AG10803 (cell line): ENCODE measurements around the gene KRT37.
"Not testable (repeated sequence)": the region's sequence is repeated elsewhere in the genome, so short reads cannot be mapped to it uniquely, and the experiment has no call there.

Experiments
- DNase-seq: peaks from one replicate; pipeline ENCODE4 v3.0.0; 2010; ENCODE audit warnings: low read depth
- H3K4me3 ChIP-seq: 2 replicates; pipeline ENCODE4 v1.5.1; 2011; ENCODE audit warnings: mild to moderate bottlenecking, low read length, control low read depth
- TF ChIP-seq, protein P1 (sequence below): conservative IDR thresholded peaks from 2 replicates; pipeline ENCODE4 v1.5.1; 2011; ENCODE audit warnings: mild to moderate bottlenecking, low read length, control low read depth, inconsistent platforms

Gene KRT37

DNA sequence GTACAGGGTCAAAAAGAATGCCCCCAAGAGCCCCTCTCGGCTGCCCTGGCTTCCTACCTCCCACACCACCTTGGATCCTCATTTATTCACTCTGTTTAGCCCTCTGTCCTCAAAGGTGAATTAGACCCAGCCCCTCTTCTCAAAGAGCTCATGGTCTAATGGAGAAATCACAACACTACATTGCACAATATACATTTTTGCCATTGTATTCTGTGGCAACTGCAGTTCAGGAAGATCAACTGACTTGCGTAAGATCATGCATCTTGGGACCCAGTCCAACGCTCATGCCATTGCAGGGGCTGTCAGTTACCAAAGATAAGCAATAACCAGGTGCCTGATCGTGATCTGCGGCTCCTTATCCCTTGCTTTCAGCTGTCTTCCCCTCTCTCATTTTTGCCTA, 15.0 kb upstream of the KRT37 start:
- DNase-seq, result peak; percentile 80
- TF ChIP-seq, protein P1, sequence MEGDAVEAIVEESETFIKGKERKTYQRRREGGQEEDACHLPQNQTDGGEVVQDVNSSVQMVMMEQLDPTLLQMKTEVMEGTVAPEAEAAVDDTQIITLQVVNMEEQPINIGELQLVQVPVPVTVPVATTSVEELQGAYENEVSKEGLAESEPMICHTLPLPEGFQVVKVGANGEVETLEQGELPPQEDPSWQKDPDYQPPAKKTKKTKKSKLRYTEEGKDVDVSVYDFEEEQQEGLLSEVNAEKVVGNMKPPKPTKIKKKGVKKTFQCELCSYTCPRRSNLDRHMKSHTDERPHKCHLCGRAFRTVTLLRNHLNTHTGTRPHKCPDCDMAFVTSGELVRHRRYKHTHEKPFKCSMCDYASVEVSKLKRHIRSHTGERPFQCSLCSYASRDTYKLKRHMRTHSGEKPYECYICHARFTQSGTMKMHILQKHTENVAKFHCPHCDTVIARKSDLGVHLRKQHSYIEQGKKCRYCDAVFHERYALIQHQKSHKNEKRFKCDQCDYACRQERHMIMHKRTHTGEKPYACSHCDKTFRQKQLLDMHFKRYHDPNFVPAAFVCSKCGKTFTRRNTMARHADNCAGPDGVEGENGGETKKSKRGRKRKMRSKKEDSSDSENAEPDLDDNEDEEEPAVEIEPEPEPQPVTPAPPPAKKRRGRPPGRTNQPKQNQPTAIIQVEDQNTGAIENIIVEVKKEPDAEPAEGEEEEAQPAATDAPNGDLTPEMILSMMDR, result no peak
- H3K4me3 ChIP-seq, result no peak overlapping the region

DNA sequence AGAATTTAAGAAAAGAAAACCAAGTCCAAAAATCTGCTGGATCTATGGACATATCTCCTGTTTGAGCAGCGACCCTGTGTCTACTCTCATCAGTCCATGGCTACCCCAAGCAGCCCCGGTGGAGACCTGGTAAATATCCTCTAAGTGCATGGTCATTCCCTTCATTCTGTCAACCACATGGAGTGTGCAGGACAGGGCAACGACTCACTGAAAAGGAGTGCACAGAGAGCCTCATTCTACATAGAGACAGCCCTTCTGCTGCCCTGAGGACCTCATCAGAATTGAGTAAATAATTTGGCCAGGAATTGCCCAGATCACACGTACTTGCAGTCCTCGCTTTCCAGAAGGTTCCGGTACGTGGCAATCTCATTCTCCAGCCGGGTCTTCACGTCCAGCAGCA, 13.4 kb upstream of the KRT37 start:
- no peak overlapping the region for H3K4me3 ChIP-seq
- TF ChIP-seq, protein P1, result no peak
- no peak for DNase-seq

DNA sequence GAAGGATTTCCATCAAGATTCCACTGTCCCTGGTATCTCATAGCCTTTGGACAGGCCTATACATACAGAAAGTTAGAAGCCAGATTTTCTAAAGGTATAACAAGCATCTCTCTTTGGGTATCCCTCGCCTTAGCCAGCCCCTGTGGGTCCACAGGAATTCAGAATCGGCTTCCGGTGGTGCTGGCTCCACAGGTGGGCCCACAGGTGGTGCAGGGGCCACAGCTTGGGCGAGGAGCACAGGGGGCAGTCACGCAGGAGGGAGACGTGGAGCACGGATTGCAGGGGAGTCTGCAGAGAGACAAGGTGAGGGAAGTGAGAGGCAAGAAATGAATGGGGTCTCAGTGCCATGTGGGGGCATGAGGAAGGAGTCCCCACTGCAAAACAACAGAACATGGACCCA, 12.9 kb upstream of the KRT37 start:
- DNase-seq, result no peak
- TF ChIP-seq, protein P1, result no peak
- H3K4me3 ChIP-seq, result no peak overlapping the region

DNA sequence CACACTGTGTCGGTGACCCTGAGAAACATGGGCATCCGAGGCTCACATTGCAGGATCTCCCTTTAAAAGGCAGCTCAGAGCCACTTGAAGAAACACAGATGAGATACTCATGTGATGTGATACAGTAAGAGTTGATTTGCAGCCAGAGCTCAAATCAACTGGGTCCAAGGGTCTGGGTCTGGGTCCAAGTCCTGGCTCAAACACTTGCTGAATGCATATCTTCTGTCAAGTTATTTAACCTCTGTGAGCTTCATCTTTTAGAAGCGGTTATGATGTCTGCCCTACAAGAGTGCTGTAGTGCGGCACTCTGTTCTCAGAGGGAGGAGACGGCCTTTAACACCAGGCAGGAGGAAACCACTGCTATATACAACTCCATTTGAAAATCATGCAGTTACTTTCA, 10.0 kb upstream of the KRT37 start:
- DNase-seq, result no peak
- H3K4me3 ChIP-seq, result no peak overlapping the region
- TF ChIP-seq, protein P1, result no peak

DNA sequence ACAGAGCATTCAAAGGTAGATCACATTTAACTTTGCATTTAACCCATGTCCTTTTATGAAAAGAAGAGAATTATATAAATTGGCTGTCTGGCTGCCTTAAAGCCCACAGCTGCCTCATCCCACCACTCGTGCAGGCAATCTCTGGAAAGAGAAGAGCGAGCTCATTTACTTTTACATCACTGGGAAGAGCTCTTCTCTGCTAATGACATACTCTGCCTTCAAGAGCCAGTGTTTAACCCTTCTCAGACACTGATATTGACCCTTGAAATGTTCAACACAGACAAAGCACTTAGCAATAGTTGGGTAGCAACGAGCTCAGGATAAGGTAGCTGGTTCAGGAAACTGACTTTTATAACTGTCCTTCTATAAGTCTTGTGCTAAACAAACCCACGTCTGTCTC, 9.6 kb upstream of the KRT37 start:
- no peak overlapping the region for H3K4me3 ChIP-seq
- TF ChIP-seq, protein P1, result no peak
- DNase-seq, result no peak

DNA sequence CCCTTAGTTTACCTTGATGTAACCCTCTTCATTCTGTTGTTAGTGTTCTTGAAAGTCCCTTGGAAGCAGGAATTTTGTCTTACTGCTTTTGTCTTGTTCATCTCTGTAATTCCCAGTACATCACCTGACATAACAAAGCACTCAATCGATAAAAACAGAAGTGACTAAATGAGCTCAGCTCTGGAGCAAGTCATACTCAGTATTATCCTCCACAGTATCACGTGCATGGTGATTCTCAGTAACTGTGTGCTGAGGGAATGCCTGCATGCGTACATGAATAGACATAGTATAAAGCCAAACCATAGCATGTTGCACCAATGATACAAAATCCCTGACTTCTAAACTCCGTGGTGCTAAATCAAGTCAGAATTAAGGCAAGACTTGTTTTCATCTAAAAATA, 9.2 kb upstream of the KRT37 start:
- no peak overlapping the region for H3K4me3 ChIP-seq
- no peak for DNase-seq
- TF ChIP-seq, protein P1, result no peak

DNA sequence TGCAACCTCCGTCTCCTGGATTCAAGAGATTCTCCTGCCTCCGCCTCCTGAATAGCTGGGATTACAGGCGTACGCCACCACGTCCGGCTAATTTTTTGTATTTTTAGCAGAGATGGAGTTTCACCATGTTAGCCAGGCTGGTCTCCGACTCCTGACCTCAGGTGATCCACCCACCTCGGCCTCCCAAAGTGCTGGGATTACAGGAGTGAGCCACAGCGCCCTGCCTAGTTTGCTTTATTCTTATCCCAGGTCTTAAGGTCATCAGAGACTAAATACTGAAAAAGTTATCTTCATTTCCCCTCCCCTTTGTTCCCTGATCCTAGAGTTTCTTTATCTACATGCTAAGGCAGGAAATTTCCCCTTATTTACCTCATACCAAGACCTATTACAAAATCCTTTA, 6.0 kb upstream of the KRT37 start:
- not testable (repeated sequence) for H3K4me3 ChIP-seq, DNase-seq

DNA sequence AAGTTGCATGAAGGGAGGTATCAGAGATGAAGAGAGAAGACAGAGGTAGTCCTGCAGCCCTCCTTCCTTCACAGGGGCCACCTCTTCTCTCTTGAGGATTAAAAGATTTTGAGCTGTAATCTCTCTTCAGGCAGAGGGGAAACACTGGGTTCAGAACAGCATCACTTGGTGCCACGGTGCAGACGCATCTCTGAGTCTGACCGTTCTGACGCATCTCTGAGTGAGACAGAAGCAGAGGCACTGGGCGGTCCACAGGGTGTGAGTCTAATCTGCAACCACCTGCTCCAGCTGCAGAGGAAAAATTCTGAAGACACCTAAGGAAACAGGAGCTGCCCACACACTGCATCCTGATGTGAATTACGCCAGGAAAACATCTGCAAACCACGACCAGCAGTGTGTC, 5.3 kb upstream of the KRT37 start:
- TF ChIP-seq, protein P1, result no peak
- no peak for DNase-seq
- no peak overlapping the region for H3K4me3 ChIP-seq
